ENCODE data around the gene RGS16.
"Not testable (repeated sequence)": the region's sequence is repeated elsewhere in the genome, so short reads cannot be mapped to it uniquely, and the experiment has no call there.

The RGS16 gene

GRCh38 chr1:182633031-182633430 is 28.8 kb upstream of the RGS16 start:
- H3K27ac ChIP-seq (ENCODE audit: extremely low read depth, low read depth, low read length): 0 out of 2 replicates have a peak overlapping the region, but pooled peaks have one; percentile 4
- no peak overlapping the region for H3K4me3 ChIP-seq (ENCODE audit: low read depth, low read length)
- POLR2A ChIA-PET: no interaction called here
- CTCF ChIA-PET: interaction anchor here (0.6 to 1.1 kb wide), 3 partner anchors 13 to 38 kb away, joined by 3 read pairs; no protein-coding TSS in a partner anchor
- TF ChIP-seq ZNF341 (tag by site-specific recombination; IDR thresholded peaks at IDR 0.05; ENCODE audit: low read depth): no peak
- no peak for TF ChIP-seq PRDM6 (tag by site-specific recombination; IDR thresholded peaks at IDR 0.05)
- TF ChIP-seq ZNF473 (tag by site-specific recombination; IDR thresholded peaks at IDR 0.05): no peak
- no peak for TF ChIP-seq ZNF571 (tag by site-specific recombination; IDR thresholded peaks at IDR 0.05)
- no peak for TF ChIP-seq ZNF544 (tag by site-specific recombination; IDR thresholded peaks at IDR 0.05)
- no peak for TF ChIP-seq ZNF585B (tag by site-specific recombination; IDR thresholded peaks at IDR 0.05)
- TF ChIP-seq ZNF792 (tag by site-specific recombination; IDR thresholded peaks at IDR 0.05): no peak
- no peak for TF ChIP-seq ZNF391 (tag by site-specific recombination; IDR thresholded peaks at IDR 0.05; ENCODE audit: borderline replicate concordance, low read depth)
- TF ChIP-seq SETDB1 (IDR thresholded peaks at IDR 0.05; ENCODE audit: insufficient read length, low read length): no peak
- TF ChIP-seq PRDM4 (tag by site-specific recombination; IDR thresholded peaks at IDR 0.05): no peak
- no peak for TF ChIP-seq ZBTB10 (tag by site-specific recombination; IDR thresholded peaks at IDR 0.05)
- TF ChIP-seq ZNF704 (tag by site-specific recombination; IDR thresholded peaks at IDR 0.05): no peak
- no peak for TF ChIP-seq ZNF112 (tag by site-specific recombination; IDR thresholded peaks at IDR 0.05)
- no peak for TF ChIP-seq ZFP69B (tag by site-specific recombination; IDR thresholded peaks at IDR 0.05)
- no peak for TF ChIP-seq ZNF514 (tag by site-specific recombination; IDR thresholded peaks at IDR 0.05)
- no peak for TF ChIP-seq ZNF510 (tag by site-specific recombination; IDR thresholded peaks at IDR 0.05; ENCODE audit: insufficient replicate concordance)
- TF ChIP-seq ZSCAN30 (tag by site-specific recombination; IDR thresholded peaks at IDR 0.05): no peak
- TF ChIP-seq ZNF18 (tag by site-specific recombination; IDR thresholded peaks at IDR 0.05): no peak
- no peak for TF ChIP-seq ZNF692 (tag by site-specific recombination; IDR thresholded peaks at IDR 0.05)
- TF ChIP-seq SP3 (tag by site-specific recombination; IDR thresholded peaks at IDR 0.05): no peak
- H3K4me1 ChIP-seq (ENCODE audit: control insufficient read depth, insufficient read depth, low read length): no peaks in the 10 kb centered on the region; the same call in 1 of the 2 replicates
- H3K36me3 ChIP-seq (ENCODE audit: control insufficient read depth in 2 of 2, insufficient read depth in 1 of 2, low read length in 2 of 2): no peaks in the 10 kb centered on the region
- no peaks in the 10 kb centered on the region for H3K9me3 ChIP-seq (ENCODE audit: control insufficient read depth, insufficient read depth, low read depth, low read length)

GRCh38 chr1:182632441-182632857 is 28.3 kb upstream of the RGS16 start:
- H3K27ac ChIP-seq (ENCODE audit: extremely low read depth, low read depth, low read length); H3K9me3 ChIP-seq (ENCODE audit: control insufficient read depth, insufficient read depth, low read depth, low read length); H3K4me1 ChIP-seq (ENCODE audit: control insufficient read depth, insufficient read depth, low read length); H3K36me3 ChIP-seq (ENCODE audit: control insufficient read depth in 2 of 2, insufficient read depth in 1 of 2, low read length in 2 of 2); POLR2A ChIA-PET; H3K4me3 ChIP-seq (ENCODE audit: low read depth, low read length): not testable (repeated sequence)
- CTCF ChIA-PET: interaction anchor here (0.6 to 1.1 kb wide), 3 partner anchors 14 to 596 kb away, joined by 3 to 4 read pairs (median 3); no protein-coding TSS in a partner anchor

Data from HEK293 (cell line).